Mesenchymal stem cell (in vitro differentiated cells and primary cell): ENCODE measurements around the gene WASHC3.

Source experiments
- DNase-seq: peaks from one replicate; pipeline ENCODE4 v3.0.0-alpha.2; 2013
- H2AFZ ChIP-seq: one replicate; pipeline ENCODE4 v1.6.1; 2013; ENCODE audit warnings: low read depth, mild to moderate bottlenecking, control low read depth, inconsistent platforms, low read length, moderate library complexity
- H2AK5ac ChIP-seq: 2 replicates; pipeline ENCODE4 v1.6.1; 2013; ENCODE audit warnings: low read length, moderate library complexity, mild to moderate bottlenecking, inconsistent platforms; ENCODE audit not compliant: severe bottlenecking
- H2BK120ac ChIP-seq: one replicate; pipeline ENCODE4 v1.6.1; 2013; ENCODE audit warnings: low read depth, mild to moderate bottlenecking, inconsistent platforms, low read length, moderate library complexity
- H2BK12ac ChIP-seq, 2 experiments: one replicate each; pipeline ENCODE4 v1.6.1; 2013; ENCODE audit warnings: inconsistent platforms in 2 of 2, low read length in 2 of 2, mild to moderate bottlenecking in 2 of 2, moderate library complexity in 2 of 2, control low read depth in 1 of 2
- H2BK15ac ChIP-seq: one replicate; pipeline ENCODE4 v1.6.1; 2013; ENCODE audit warnings: mild to moderate bottlenecking, low read depth, inconsistent platforms; ENCODE audit not compliant: poor library complexity, severe bottlenecking
- H2BK5ac ChIP-seq: 2 replicates; pipeline ENCODE4 v1.6.1; 2013; ENCODE audit warnings: low read depth, mild to moderate bottlenecking, low read length, control low read depth, inconsistent platforms; ENCODE audit not compliant: poor library complexity, severe bottlenecking
- H3K14ac ChIP-seq, 2 experiments: one replicate each; pipeline ENCODE4 v1.6.1; 2013; ENCODE audit warnings: inconsistent platforms in 2 of 2, low read length in 2 of 2, control low read depth in 1 of 2, mild to moderate bottlenecking in 1 of 2, moderate library complexity in 1 of 2
- H3K18ac ChIP-seq, 2 experiments: one replicate each; pipeline ENCODE4 v1.6.1; 2013; ENCODE audit warnings: inconsistent platforms in 2 of 2, low read length in 2 of 2, control low read depth in 1 of 2, low read depth in 1 of 2, mild to moderate bottlenecking in 1 of 2
- H3K23ac ChIP-seq, 2 experiments: one replicate each; pipeline ENCODE4 v1.6.1; 2013; ENCODE audit warnings: inconsistent platforms in 2 of 2, low read length in 2 of 2, mild to moderate bottlenecking in 2 of 2, moderate library complexity in 2 of 2, control low read depth in 1 of 2
- H3K27ac ChIP-seq: 2 replicates; pipeline ENCODE4 v1.5.1; 2013; ENCODE audit warnings: mild to moderate bottlenecking, moderate library complexity, low read length, control low read depth, inconsistent platforms; ENCODE audit not compliant: poor library complexity, severe bottlenecking
- H3K27me3 ChIP-seq, 2 experiments: 2 replicates each; pipeline versions ENCODE4 v1.6.1 to v1.7.0; 2013; ENCODE audit warnings: low read length in 2 of 2, mild to moderate bottlenecking in 2 of 2, moderate library complexity in 2 of 2, control low read depth in 1 of 2, inconsistent platforms in 1 of 2; ENCODE audit not compliant: control insufficient read depth in 1 of 2, insufficient read depth in 1 of 2
- H3K36me3 ChIP-seq, 2 experiments: 2 replicates each; pipeline versions ENCODE4 v1.6.1 to v1.7.0; 2013; ENCODE audit warnings: low read length in 2 of 2, control low read depth in 1 of 2, inconsistent platforms in 1 of 2, low read depth in 1 of 2, mild to moderate bottlenecking in 1 of 2; ENCODE audit not compliant: insufficient read depth in 2 of 2, control insufficient read depth in 1 of 2
- H3K4ac ChIP-seq, 2 experiments: one replicate each; pipeline ENCODE4 v1.6.1; 2013; ENCODE audit warnings: inconsistent platforms in 2 of 2, low read length in 2 of 2, mild to moderate bottlenecking in 2 of 2, moderate library complexity in 2 of 2, control low read depth in 1 of 2, low read depth in 1 of 2
- H3K4me1 ChIP-seq: 2 replicates; pipeline ENCODE4 v1.6.1; 2013; ENCODE audit warnings: low read depth, low read length, control low read depth; ENCODE audit not compliant: control insufficient read depth, insufficient read depth
- H3K4me2 ChIP-seq: 2 replicates; pipeline ENCODE4 v1.6.1; 2013; ENCODE audit warnings: low read length, mild to moderate bottlenecking, inconsistent platforms; ENCODE audit not compliant: poor library complexity, severe bottlenecking
- H3K4me3 ChIP-seq, 2 experiments: 2 replicates each; pipeline versions ENCODE4 v1.5.1 to v1.7.0; 2013; ENCODE audit warnings: low read length in 2 of 2, mild to moderate bottlenecking in 2 of 2, control low read depth in 1 of 2, low read depth in 1 of 2; ENCODE audit not compliant: insufficient read depth in 1 of 2
- H3K79me1 ChIP-seq: replicated peaks from 2 replicates; pipeline ENCODE4 v1.6.1; 2013; ENCODE audit warnings: mild to moderate bottlenecking, control low read depth, low read length, inconsistent platforms; ENCODE audit not compliant: poor library complexity, severe bottlenecking
- H3K9ac ChIP-seq: 2 replicates; pipeline ENCODE4 v1.7.0; 2013; ENCODE audit warnings: mild to moderate bottlenecking, low read length, moderate library complexity
- H3K9me3 ChIP-seq: 2 replicates; pipeline ENCODE4 v1.7.0; 2013; ENCODE audit warnings: mild to moderate bottlenecking, low read length; ENCODE audit not compliant: control insufficient read depth
- H4K8ac ChIP-seq: one replicate; pipeline ENCODE4 v1.6.1; 2013; ENCODE audit warnings: inconsistent platforms, mild to moderate bottlenecking, low read length, moderate library complexity
- H4K91ac ChIP-seq: one replicate; pipeline ENCODE4 v1.6.1; 2013; ENCODE audit warnings: mild to moderate bottlenecking, low read length, inconsistent platforms
- WGBS: methylation state at CpG from one replicate; pipeline ENCODE4 v1.1.7; 2013; ENCODE audit warnings: mixed read lengths; 5-methylcytosine and 5-hydroxymethylcytosine counted together

Gene WASHC3

GRCh38 chr12:101966496-101966895 lies 95.3 kb downstream of the WASHC3 start:
- Histone ChIP-seq H3K18ac (no peak overlapping the region), H2AFZ (no peak overlapping the region), H3K14ac (no peak overlapping the region), H4K8ac (no peak overlapping the region), H2BK120ac (no peak overlapping the region), H3K23ac (no peak overlapping the region), H2AK5ac (no peak overlapping the region), H2BK12ac (no peak overlapping the region), H3K9me3 (peaks cover 2% of the 10 kb centered on the region), H4K91ac (no peak overlapping the region), H3K4me3 (no peak overlapping the region), H3K4ac (no peak overlapping the region), H3K9ac (no peak overlapping the region), H2BK15ac (no peak overlapping the region), H3K36me3 (no peaks in the 10 kb centered on the region), H3K79me1 (no peaks in the 10 kb centered on the region), H3K27ac (no peak overlapping the region), H2BK5ac (no peak overlapping the region), H3K4me2 (no peak overlapping the region), H3K27me3 (no peaks in the 10 kb centered on the region), H3K4me1 (no peaks in the 10 kb centered on the region)
- DNase-seq, result no peak
- WGBS, result no CpG with 5 or more reads among the region's 1 CpG

GRCh38 chr12:101963697-101964096 lies 98.1 kb downstream of the WASHC3 start:
- Histone ChIP-seq H3K4me2 (no peak overlapping the region), H3K27me3 (no peaks in the 10 kb centered on the region), H3K18ac (no peak overlapping the region), H2BK120ac (no peak overlapping the region), H3K23ac (no peak overlapping the region), H2AK5ac (no peak overlapping the region), H4K91ac (no peak overlapping the region), H3K9ac (no peak overlapping the region), H2BK15ac (no peak overlapping the region), H3K27ac (no peak overlapping the region), H3K9me3 (peaks cover 4% of the 10 kb centered on the region), H4K8ac (no peak overlapping the region), H3K4me3 (no peak overlapping the region), H3K79me1 (no peaks in the 10 kb centered on the region), H3K14ac (no peak overlapping the region), H3K4ac (no peak overlapping the region), H3K4me1 (no peaks in the 10 kb centered on the region), H2AFZ (no peak overlapping the region), H2BK12ac (no peak overlapping the region), H3K36me3 (no peaks in the 10 kb centered on the region), H2BK5ac (no peak overlapping the region)
- 15% methylated on average over 1 of the region's 1 CpG for WGBS
- no peak for DNase-seq
